ENCODE results near the gene BAIAP2L1. TPM values are rescaled to one million over a fixed set of nuclear protein-coding genes. Genes with fewer than 3 reads are reported as not detected.

BAIAP2L1 gene
- total RNA-seq, 1 donor from 2014 or later = 28.0 TPM

DNA sequence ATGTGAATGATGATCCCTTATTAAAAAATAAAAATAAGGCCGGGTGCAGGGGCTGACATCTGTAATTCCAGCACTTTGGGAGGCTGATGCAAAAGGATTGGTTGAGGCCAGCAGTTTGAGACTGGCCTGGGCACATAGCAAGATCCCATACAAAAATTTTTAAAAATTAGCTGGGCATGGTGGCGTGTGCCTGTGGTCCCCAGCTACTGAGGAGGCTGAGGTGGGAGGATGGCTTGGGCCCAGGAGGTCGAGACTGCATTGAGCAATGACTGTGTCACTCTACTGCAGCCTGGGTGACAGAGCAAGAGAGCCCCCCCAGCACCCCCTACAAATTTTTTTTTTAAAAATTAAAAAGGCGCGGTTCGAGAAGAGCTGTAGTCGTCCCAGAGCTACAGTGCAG lies 120.6 kb downstream of the BAIAP2L1 start:
- peaks cover 18% of the 10 kb centered on the region for H3K4me1 Mint-ChIP-seq (ENCODE audit: unreplicated experiment)
- no peak for TF ChIP-seq CTCF (conservative IDR thresholded peaks at IDR 0.05)
- no peaks in the 10 kb centered on the region for H3K27me3 Mint-ChIP-seq
- no peaks in the 10 kb centered on the region for H3K36me3 Mint-ChIP-seq
- no peaks in the 10 kb centered on the region for H3K9me3 Mint-ChIP-seq
- H3K27ac Mint-ChIP-seq = peak overlapping the region; percentile 94
- no peak for DNase-seq (ENCODE audit: extremely low spot score, unreplicated experiment)
- H3K4me3 Mint-ChIP-seq = peak overlapping the region; percentile 92

DNA sequence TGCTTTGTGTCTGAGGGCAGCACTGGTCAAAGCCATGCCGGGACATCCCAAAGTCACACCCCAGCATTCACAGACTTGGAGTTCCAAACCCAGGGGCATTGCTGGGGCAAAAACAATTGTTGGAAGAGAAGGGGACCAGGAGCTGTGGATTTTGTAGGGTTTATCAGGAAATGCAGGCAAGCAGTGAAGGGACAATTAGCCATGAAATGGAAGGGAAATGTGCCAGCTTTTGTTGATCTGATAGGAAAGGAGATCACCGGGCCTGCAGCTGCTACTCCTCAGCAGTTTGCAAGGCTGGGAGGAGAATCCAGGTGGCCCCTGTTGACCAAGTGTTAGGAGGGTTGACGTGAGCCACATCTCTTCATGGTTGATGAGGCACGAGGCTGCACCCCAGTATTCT lies 122.0 kb downstream of the BAIAP2L1 start:
- Mint-ChIP-seq H3K4me3 (peak overlapping the region; percentile 61), H3K4me1 (ENCODE audit: unreplicated experiment) (peaks cover 10% of the 10 kb centered on the region), H3K27ac (peak overlapping the region; percentile 59), H3K27me3 (no peaks in the 10 kb centered on the region), H3K9me3 (no peaks in the 10 kb centered on the region), H3K36me3 (no peaks in the 10 kb centered on the region)
- DNase-seq (ENCODE audit: extremely low spot score, unreplicated experiment) = no peak
- no peak for TF ChIP-seq CTCF (conservative IDR thresholded peaks at IDR 0.05)

GRCh38 chr7:98278408-98278807 lies 122.5 kb downstream of the BAIAP2L1 start:
- DNase-seq (ENCODE audit: extremely low spot score, unreplicated experiment) = no peak
- no peaks in the 10 kb centered on the region for H3K27me3 Mint-ChIP-seq
- H3K36me3 Mint-ChIP-seq = no peaks in the 10 kb centered on the region
- H3K9me3 Mint-ChIP-seq = no peaks in the 10 kb centered on the region
- H3K4me1 Mint-ChIP-seq (ENCODE audit: unreplicated experiment) = peaks cover 10% of the 10 kb centered on the region
- TF ChIP-seq CTCF (conservative IDR thresholded peaks at IDR 0.05) = no peak
- H3K27ac Mint-ChIP-seq = peak overlapping the region; percentile 59
- H3K4me3 Mint-ChIP-seq = no peak overlapping the region

GRCh38 chr7:98276241-98276761 lies 124.6 kb downstream of the BAIAP2L1 start:
- no peak overlapping the region for H3K27ac Mint-ChIP-seq
- no peaks in the 10 kb centered on the region for H3K9me3 Mint-ChIP-seq
- DNase-seq (ENCODE audit: extremely low spot score, unreplicated experiment) = no peak
- no peaks in the 10 kb centered on the region for H3K4me1 Mint-ChIP-seq (ENCODE audit: unreplicated experiment)
- no peaks in the 10 kb centered on the region for H3K27me3 Mint-ChIP-seq
- no peak for TF ChIP-seq CTCF (conservative IDR thresholded peaks at IDR 0.05)
- H3K36me3 Mint-ChIP-seq = no peaks in the 10 kb centered on the region
- H3K4me3 Mint-ChIP-seq = no peak overlapping the region

DNA sequence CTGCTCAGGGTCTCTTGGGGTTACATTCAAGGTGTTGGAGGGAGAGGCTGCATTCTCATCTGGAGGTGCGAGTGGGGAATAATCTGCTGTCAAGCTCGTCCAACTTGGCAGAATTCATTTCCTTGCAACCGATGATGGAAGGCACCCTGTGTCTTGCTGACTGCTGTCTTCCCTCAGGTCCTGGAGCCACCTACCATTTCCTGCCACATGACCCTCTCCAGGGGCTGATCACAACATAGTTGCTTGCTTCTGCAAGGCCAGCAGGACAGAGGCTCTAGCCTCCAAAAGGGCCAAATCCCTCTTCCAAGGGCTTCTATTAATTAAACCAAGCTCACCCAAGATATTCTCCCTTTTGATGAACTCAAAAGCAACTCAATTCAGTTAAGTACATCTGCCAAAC lies 133.6 kb downstream of the BAIAP2L1 start:
- no peak overlapping the region for H3K27ac Mint-ChIP-seq
- peaks cover 5% of the 10 kb centered on the region for H3K9me3 Mint-ChIP-seq
- no peak for TF ChIP-seq CTCF (conservative IDR thresholded peaks at IDR 0.05)
- peaks cover 13% of the 10 kb centered on the region for H3K36me3 Mint-ChIP-seq
- H3K4me1 Mint-ChIP-seq (ENCODE audit: unreplicated experiment) = peaks cover 5% of the 10 kb centered on the region
- H3K4me3 Mint-ChIP-seq = no peak overlapping the region
- no peak for DNase-seq (ENCODE audit: extremely low spot score, unreplicated experiment)
- H3K27me3 Mint-ChIP-seq = no peaks in the 10 kb centered on the region

DNA sequence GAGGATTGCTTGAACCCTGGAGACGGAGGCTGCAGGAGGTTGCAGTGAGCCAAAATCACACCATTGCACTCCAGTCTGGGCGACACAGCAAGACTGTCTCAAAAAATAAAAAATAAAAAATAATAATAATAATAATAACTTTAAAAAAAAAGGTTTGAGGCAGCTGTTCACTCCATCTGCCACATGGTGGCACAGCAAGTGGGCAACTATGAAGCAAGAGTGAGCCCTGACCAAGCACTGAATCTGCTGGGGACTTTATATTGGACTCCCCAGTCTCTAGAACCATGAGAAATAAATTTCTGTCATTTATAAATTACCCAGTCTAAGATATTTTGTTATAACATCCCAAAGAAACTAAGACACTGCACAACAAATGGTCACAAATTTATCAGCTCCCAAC lies 134.1 kb downstream of the BAIAP2L1 start:
- no peak overlapping the region for H3K4me3 Mint-ChIP-seq
- peak; percentile 60 for TF ChIP-seq CTCF (conservative IDR thresholded peaks at IDR 0.05)
- no peaks in the 10 kb centered on the region for H3K27me3 Mint-ChIP-seq
- no peak for DNase-seq (ENCODE audit: extremely low spot score, unreplicated experiment)
- H3K9me3 Mint-ChIP-seq = peaks cover 5% of the 10 kb centered on the region
- H3K36me3 Mint-ChIP-seq = peaks cover 13% of the 10 kb centered on the region
- peaks cover 5% of the 10 kb centered on the region for H3K4me1 Mint-ChIP-seq (ENCODE audit: unreplicated experiment)
- no peak overlapping the region for H3K27ac Mint-ChIP-seq
